B cell (primary cell): Measurements from ENCODE around the gene LAYN.

Source experiments
- EZH2 ChIP-seq: IDR thresholded peaks from 2 replicates; pipeline ENCODE4 v1.6.1; 2012; ENCODE audit warnings: borderline replicate concordance, low read depth, mild to moderate bottlenecking, moderate library complexity, low read length; ENCODE audit not compliant: insufficient read depth, poor library complexity, severe bottlenecking
- TF ChIP-seq, protein P1 (sequence below): fragments of 200-600 bp; IDR thresholded peaks from one replicate; pipeline ENCODE4 v1.8.0; 2022; ENCODE audit warnings: antibody characterized with exemption, mild to moderate bottlenecking

DNA sequence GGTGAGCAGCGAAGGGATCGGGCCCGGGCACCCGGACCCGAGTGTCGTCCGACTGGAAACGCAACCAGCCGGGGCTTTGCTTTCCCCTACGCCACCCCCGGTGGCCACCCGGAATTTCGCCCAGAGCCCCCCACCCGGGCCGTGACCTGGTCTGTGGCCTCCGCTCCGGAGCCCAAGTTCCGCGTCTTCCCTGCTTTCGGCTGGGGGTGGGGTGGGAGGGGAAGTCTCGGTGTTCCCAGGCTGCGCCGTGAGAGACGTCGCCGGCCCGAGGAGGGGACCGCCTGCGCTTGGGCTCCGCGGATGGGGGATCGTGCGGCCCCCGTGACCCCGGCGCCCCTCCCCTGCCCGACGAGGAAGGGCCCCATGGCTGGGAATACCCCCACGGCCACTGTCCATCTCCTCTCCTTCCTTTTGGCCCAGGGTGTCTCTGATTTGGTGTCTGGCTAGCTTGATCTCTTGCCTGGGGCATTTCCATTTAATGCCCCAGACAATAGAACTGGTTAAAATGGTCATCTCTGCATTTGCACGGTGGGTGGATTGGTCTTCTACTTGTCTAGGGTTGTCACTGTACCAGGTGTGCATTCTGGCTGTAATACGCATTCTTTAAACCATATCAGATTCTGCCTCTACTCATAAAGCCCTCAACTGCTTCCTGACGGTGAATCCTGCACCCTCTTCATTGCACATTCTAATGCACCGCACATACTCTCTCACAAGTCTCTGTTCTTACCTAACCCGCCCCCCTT is 62.5 kb downstream of the LAYN start:
- TF ChIP-seq, protein P1, sequence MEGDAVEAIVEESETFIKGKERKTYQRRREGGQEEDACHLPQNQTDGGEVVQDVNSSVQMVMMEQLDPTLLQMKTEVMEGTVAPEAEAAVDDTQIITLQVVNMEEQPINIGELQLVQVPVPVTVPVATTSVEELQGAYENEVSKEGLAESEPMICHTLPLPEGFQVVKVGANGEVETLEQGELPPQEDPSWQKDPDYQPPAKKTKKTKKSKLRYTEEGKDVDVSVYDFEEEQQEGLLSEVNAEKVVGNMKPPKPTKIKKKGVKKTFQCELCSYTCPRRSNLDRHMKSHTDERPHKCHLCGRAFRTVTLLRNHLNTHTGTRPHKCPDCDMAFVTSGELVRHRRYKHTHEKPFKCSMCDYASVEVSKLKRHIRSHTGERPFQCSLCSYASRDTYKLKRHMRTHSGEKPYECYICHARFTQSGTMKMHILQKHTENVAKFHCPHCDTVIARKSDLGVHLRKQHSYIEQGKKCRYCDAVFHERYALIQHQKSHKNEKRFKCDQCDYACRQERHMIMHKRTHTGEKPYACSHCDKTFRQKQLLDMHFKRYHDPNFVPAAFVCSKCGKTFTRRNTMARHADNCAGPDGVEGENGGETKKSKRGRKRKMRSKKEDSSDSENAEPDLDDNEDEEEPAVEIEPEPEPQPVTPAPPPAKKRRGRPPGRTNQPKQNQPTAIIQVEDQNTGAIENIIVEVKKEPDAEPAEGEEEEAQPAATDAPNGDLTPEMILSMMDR, result no peak
- TF ChIP-seq EZH2, result no peak
